Muscle layer of duodenum (tissue), 2 donors: Measurements from ENCODE around the gene AP5B1.

Experiments
- H3K27ac ChIP-seq: one replicate; pipeline ENCODE4 v1.7.0; 2013; ENCODE audit warnings: mild to moderate bottlenecking, low read length
- H3K27me3 ChIP-seq: one replicate; pipeline ENCODE4 v1.7.0; 2013; ENCODE audit warnings: low read depth, mild to moderate bottlenecking, control low read depth, low read length
- H3K36me3 ChIP-seq, 2 donors: one replicate each; pipeline ENCODE4 v1.7.0; 2013; ENCODE audit warnings: low read length in 2 of 2, control low read depth in 1 of 2, mild to moderate bottlenecking in 1 of 2; ENCODE audit not compliant: insufficient read depth in 2 of 2, control insufficient read depth in 1 of 2
- H3K4me1 ChIP-seq, 2 donors: one replicate each; pipeline ENCODE4 v1.7.0; 2013; ENCODE audit warnings: low read length in 2 of 2, mild to moderate bottlenecking in 2 of 2, control low read depth in 1 of 2, moderate library complexity in 1 of 2; ENCODE audit not compliant: insufficient read depth in 2 of 2, control insufficient read depth in 1 of 2
- H3K4me3 ChIP-seq, 2 donors: one replicate each; pipeline ENCODE4 v1.7.0; 2013; ENCODE audit warnings: low read length in 2 of 2, low read depth in 1 of 2, mild to moderate bottlenecking in 1 of 2
- H3K9me3 ChIP-seq, 2 donors: one replicate each; pipeline ENCODE4 v1.7.0; 2013; ENCODE audit warnings: low read length in 2 of 2, control low read depth in 1 of 2, mild to moderate bottlenecking in 1 of 2; ENCODE audit not compliant: control insufficient read depth in 1 of 2
- donor health status: healthy.

The AP5B1 gene

GRCh38 chr11:65796726-65797601 lies 16.2 kb upstream of the AP5B1 start:
- Histone ChIP-seq H3K27ac (no peak overlapping the region), H3K4me3 (no peak overlapping the region), H3K4me1 (no peaks in the 10 kb centered on the region), H3K27me3 (no peaks in the 10 kb centered on the region), H3K36me3 (no peaks in the 10 kb centered on the region), H3K9me3 (no peaks in the 10 kb centered on the region)

- H3K27me3 ChIP-seq, result no peaks in the 10 kb centered on the region
Measured at GRCh38 chr11:65794570-65795510, 14.1 kb upstream of the AP5B1 start.

GRCh38 chr11:65793625-65794400 lies 13.0 kb upstream of the AP5B1 start:
- Histone ChIP-seq H3K36me3 (no peaks in the 10 kb centered on the region), H3K4me1 (no peaks in the 10 kb centered on the region), H3K27ac (no peak overlapping the region), H3K9me3 (no peaks in the 10 kb centered on the region), H3K4me3 (no peak overlapping the region), H3K27me3 (peaks cover 3% of the 10 kb centered on the region)

More at GRCh38 chr11:65794570-65795510, 14.1 kb upstream of the AP5B1 start:
- Histone ChIP-seq H3K4me1 (no peaks in the 10 kb centered on the region), H3K27ac (no peak overlapping the region), H3K4me3 (no peak overlapping the region), H3K36me3 (no peaks in the 10 kb centered on the region), H3K9me3 (no peaks in the 10 kb centered on the region)

- Histone ChIP-seq H3K4me3 (no peak overlapping the region), H3K27ac (no peak overlapping the region), H3K9me3 (no peaks in the 10 kb centered on the region), H3K4me1 (peaks cover 0 to 3% of the 10 kb centered on the region in 2 donors), H3K27me3 (peaks cover 9% of the 10 kb centered on the region), H3K36me3 (no peaks in the 10 kb centered on the region)
Measured at GRCh38 chr11:65793144-65793581, 12.4 kb upstream of the AP5B1 start.

GRCh38 chr11:65792456-65792855 lies 11.7 kb upstream of the AP5B1 start:
- Histone ChIP-seq H3K27ac (no peak overlapping the region), H3K4me3 (no peak overlapping the region), H3K9me3 (no peaks in the 10 kb centered on the region), H3K27me3 (peaks cover 16% of the 10 kb centered on the region), H3K36me3 (no peaks in the 10 kb centered on the region), H3K4me1 (peaks cover 0 to 10% of the 10 kb centered on the region in 2 donors)

- Histone ChIP-seq H3K4me1 (peaks cover 0 to 13% of the 10 kb centered on the region in 2 donors), H3K27me3 (peaks cover 16% of the 10 kb centered on the region), H3K36me3 (no peaks in the 10 kb centered on the region), H3K9me3 (no peaks in the 10 kb centered on the region), H3K4me3 (no peak overlapping the region), H3K27ac (no peak overlapping the region)
Measured at GRCh38 chr11:65791719-65792213, 11.0 kb upstream of the AP5B1 start.

- Histone ChIP-seq H3K27me3 (peaks cover 19% of the 10 kb centered on the region), H3K9me3 (no peaks in the 10 kb centered on the region), H3K4me3 (no peak overlapping the region), H3K4me1 (peaks cover 0 to 18% of the 10 kb centered on the region in 2 donors), H3K27ac (no peak overlapping the region), H3K36me3 (no peaks in the 10 kb centered on the region)
Measured at GRCh38 chr11:65790902-65791650, 10.3 kb upstream of the AP5B1 start.

- Histone ChIP-seq H3K4me1 (peaks cover 0 to 20% of the 10 kb centered on the region in 2 donors), H3K27me3 (peaks cover 26% of the 10 kb centered on the region)
Measured at GRCh38 chr11:65790104-65790901, 9.5 kb upstream of the AP5B1 start.

GRCh38 chr11:65789230-65790103 lies 8.7 kb upstream of the AP5B1 start:
- peak overlapping the region; percentile 59 for H3K27ac ChIP-seq
- no peaks in the 10 kb centered on the region for H3K9me3 ChIP-seq
- H3K36me3 ChIP-seq, result no peaks in the 10 kb centered on the region
- H3K27me3 ChIP-seq, result peaks cover 28% of the 10 kb centered on the region
- peaks cover 0 to 20% of the 10 kb centered on the region in 2 donors for H3K4me1 ChIP-seq
- H3K4me3 ChIP-seq, result peak overlapping the region in 1 of 2 donors; percentile 32

More at GRCh38 chr11:65790104-65790901, 9.5 kb upstream of the AP5B1 start:
- Histone ChIP-seq H3K4me3 (no peak overlapping the region), H3K27ac (no peak overlapping the region), H3K9me3 (no peaks in the 10 kb centered on the region), H3K36me3 (no peaks in the 10 kb centered on the region)
